Transverse colon (tissue), 4 donors: ENCODE results near the gene MSI2.

Experiments used
- CTCF ChIP-seq, 5 experiments: fragments of 200-600 bp in 3 of 5; fragments of 450-650 bp in 2 of 5; sonication (generic) in 3 of 5; IDR thresholded peaks; 1 replicate in 2 of 5; 2 replicates in 3 of 5; pipeline ENCODE4 v1.5.1; 2016 to 2017; ENCODE audit warnings: antibody characterized with exemption in 5 of 5, inconsistent platforms in 3 of 5, mild to moderate bottlenecking in 2 of 5, moderate library complexity in 1 of 5
- EP300 ChIP-seq: sonication (generic); formaldehyde crosslinking; IDR thresholded peaks from one replicate; pipeline ENCODE4 v1.6.1; 2017; ENCODE audit warnings: antibody characterized with exemption, low read depth
- POLR2A ChIP-seq: fragments of 450-650 bp; IDR thresholded peaks from one replicate; pipeline ENCODE4 v1.6.1; 2016; ENCODE audit warnings: antibody characterized with exemption, mild to moderate bottlenecking, moderate library complexity
- POLR2AphosphoS5 ChIP-seq, 3 donors: sonication (generic); formaldehyde crosslinking; IDR thresholded peaks; one replicate each; pipeline ENCODE4 v1.6.1; 2016; ENCODE audit warnings: antibody characterized with exemption in 3 of 3

- TF ChIP-seq CTCF (IDR thresholded peaks at IDR 0.05) (no peak), POLR2A (no peak), EP300 (no peak), POLR2AphosphoS5 (IDR thresholded peaks at IDR 0.05) (no peak)
Observed at GRCh38 chr17:57349541-57350247, 93.4 kb downstream of the MSI2 start.
